Epithelial cell of esophagus (primary cell): ENCODE data around the gene DGCR8.

Source experiments
- DNase-seq: peaks from one replicate; pipeline ENCODE4 v3.0.0; 2010; ENCODE audit warnings: low read depth
- H3K4me3 ChIP-seq: 2 replicates; pipeline ENCODE4 v1.5.1; 2011; ENCODE audit warnings: mild to moderate bottlenecking, low read length, control low read depth
- CTCF ChIP-seq: IDR thresholded peaks from 2 replicates; pipeline ENCODE4 v1.5.1; 2011; ENCODE audit warnings: low read depth, mild to moderate bottlenecking, low read length, control low read depth, inconsistent platforms; ENCODE audit not compliant: insufficient read depth; ENCODE audit errors: missing control alignments

The DGCR8 gene

GRCh38 chr22:20148414-20148813, 68.4 kb downstream of the DGCR8 start:
- no peak for TF ChIP-seq CTCF
- H3K4me3 ChIP-seq, result no peak overlapping the region
- DNase-seq, result no peak

DNA sequence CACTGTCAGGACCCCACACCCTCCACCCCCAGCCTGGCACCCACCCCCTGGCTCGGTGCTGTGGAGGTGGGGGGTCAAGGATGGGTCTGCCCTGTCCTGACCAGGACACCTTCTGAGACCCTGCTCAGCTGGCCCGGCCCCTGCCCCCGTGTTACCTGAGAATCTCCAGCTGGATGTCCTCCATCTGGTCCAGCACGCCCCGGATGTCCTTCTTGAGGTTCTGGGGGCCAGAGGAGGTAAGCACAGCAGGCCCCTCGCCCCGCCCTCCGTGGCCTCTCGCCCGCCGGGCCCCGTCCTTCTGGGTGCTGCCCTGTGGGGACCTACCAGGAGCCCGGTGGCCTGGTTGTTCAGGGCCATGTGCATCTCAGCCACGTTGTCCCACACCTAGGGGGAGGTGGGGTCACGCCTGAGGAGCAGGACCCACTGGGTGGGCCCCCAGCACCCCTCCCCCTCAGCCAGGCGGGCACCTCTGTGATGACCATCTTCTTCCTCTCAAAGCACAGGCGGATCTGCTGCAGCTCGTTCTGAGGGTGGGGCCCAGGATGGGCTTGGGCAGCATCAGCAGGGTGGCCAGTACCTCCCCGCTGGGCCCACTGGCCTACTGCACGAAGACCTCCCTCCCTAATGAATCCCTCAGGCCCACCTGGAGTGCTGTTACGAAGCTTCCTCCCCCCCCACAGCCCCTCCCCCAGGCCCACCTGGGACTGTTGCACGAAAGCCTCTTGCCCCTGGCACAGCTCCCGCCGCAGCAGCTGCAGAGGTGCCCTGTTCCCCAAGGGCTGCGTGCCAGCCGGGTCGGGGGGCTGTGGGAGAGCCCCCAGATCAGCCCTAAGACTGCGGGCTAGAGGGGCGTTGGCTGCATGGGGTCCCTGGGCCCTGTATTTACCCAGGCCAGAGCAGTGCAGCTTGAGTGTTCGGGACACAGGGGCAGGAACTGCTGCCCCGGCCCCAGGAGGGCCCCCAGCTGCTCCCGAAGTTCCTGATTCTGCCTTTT, 69.5 kb downstream of the DGCR8 start:
- H3K4me3 ChIP-seq, result no peak overlapping the region
- DNase-seq, result no peak
- no peak for TF ChIP-seq CTCF

DNA sequence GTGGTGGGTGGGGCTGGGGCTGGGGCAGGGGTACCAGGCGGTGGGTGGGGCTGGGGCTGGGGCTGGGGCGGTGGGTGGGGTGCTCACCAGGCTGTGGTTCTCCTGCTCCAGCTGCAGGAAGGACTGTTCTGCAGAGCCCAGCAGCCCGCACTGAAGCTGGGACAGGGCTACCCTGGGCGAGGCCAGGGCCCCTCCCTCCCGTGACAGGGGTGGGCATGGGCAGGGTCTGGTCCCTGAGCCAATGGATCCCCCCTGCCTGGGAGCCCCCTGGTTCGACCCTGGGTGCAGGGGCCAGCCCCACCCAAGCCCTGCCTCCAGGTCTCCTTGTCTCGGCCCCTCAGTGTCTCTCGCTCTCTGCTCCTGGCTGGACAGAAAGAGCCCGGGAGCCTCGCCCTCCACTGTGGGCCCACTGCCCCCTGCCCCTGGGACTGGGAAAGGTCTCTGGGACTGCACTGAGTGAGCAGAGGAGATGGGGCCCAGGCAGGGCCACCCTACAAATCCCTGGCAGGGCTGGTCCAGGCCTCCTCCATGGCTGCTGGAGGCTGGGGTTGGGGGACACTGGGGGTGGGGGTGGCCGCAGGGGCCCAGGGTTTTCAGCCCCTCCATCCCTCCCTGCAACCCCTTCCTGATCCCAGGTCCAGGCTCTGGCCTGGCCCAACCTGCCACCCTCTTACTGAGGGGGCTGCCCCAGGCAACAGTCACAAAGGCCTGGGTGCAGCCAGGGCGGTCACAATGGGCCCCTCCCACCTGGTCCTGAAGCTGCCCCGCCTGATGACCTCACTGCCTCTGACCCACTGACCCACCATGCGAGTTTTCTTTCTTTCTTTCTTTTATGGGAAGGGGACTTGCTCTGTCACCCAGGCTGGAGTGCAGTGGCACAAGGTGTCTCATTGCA, 70.6 kb downstream of the DGCR8 start, which contains the start of gene CCDC188:
Gene CCDC188, minus strand, starts transcription at position 675 of the 895 bp plus-strand sequence. Its CDS starts 69 bp downstream, at position 606.
- no peak for DNase-seq
- TF ChIP-seq CTCF, result no peak
- no peak within 1 kb of the TSS for H3K4me3 ChIP-seq

GRCh38 chr22:20151276-20151588, 71.2 kb downstream of the DGCR8 start:
- no peak overlapping the region for H3K4me3 ChIP-seq
- DNase-seq, result no peak
- TF ChIP-seq CTCF, result no peak

- DNase-seq, result no peak
- TF ChIP-seq CTCF, result no peak
- no peak overlapping the region for H3K4me3 ChIP-seq
These were observed 72.4 kb downstream of the DGCR8 start for GRCh38 chr22:20152464-20152890.

- DNase-seq, result no peak
- H3K4me3 ChIP-seq, result no peak overlapping the region
- TF ChIP-seq CTCF, result no peak
These were observed 73.9 kb downstream of the DGCR8 start for GRCh38 chr22:20153945-20154344.
